B cell (primary cell): Measurements from ENCODE around the gene TPST2. TPM values are rescaled to one million over a fixed set of nuclear protein-coding genes. Genes with fewer than 3 reads are reported as not detected.

Experiments
- ATAC-seq: fragments of 200-7000 bp; cut with Tn5 transposase; one replicate; pipeline ENCODE4 v1.10.0; 2021; ENCODE audit warnings: low read depth, mild to moderate bottlenecking, moderate number of reproducible peaks, moderate library complexity
- CTCF ChIA-PET: fragments of 350-600 bp; sonication (Branson Sonifier 250); formaldehyde crosslinking; loops from one replicate; lab custom pipeline; 2021; ENCODE audit warnings: antibody characterized with exemption, inconsistent platforms; lab: Charles Lee
- POLR2A ChIA-PET: fragments of 350-600 bp; sonication (Branson Sonifier 250); formaldehyde crosslinking; loops from one replicate; lab custom pipeline; 2021; ENCODE audit warnings: antibody characterized with exemption; lab: Charles Lee
- DNase-seq: peaks from one replicate; pipeline ENCODE4 v3.0.0; 2013
- H2AFZ ChIP-seq: 2 replicates; pipeline ENCODE4 v1.6.1; 2012; ENCODE audit warnings: mild to moderate bottlenecking, low read depth, low read length; ENCODE audit not compliant: insufficient read depth, poor library complexity, severe bottlenecking
- H3K27ac ChIP-seq, 2 donors: 1 replicate in 1 of 2; 2 replicates in 1 of 2; pipeline ENCODE4 v1.5.1; 2012 to 2013; ENCODE audit warnings: low read length in 2 of 2, mild to moderate bottlenecking in 2 of 2, moderate library complexity in 1 of 2
- H3K27me3 ChIP-seq, 4 experiments: fragments of 200-600 bp in 1 of 4; sonication (generic) in 1 of 4; replicated peaks in 1 of 4; 1 replicate in 2 of 4; 2 replicates in 2 of 4; pipeline versions ENCODE4 v1.6.1 to v1.7.0; 2013 to 2016; ENCODE audit warnings: low read length in 3 of 4, mild to moderate bottlenecking in 2 of 4, mixed read lengths in 1 of 4, moderate library complexity in 1 of 4; ENCODE audit not compliant: insufficient read depth in 4 of 4, control insufficient read depth in 3 of 4; ENCODE audit errors: control extremely low read depth in 1 of 4
- H3K36me3 ChIP-seq, 2 experiments: replicated peaks in 1 of 2; 1 replicate in 1 of 2; 2 replicates in 1 of 2; pipeline versions ENCODE4 v1.6.1 to v1.7.1; 2013; ENCODE audit warnings: low read length in 1 of 2; ENCODE audit not compliant: insufficient read depth in 2 of 2, control insufficient read depth in 1 of 2; ENCODE audit errors: control extremely low read depth in 1 of 2, extremely low read depth in 1 of 2
- H3K4me1 ChIP-seq, 2 donors: fragments of 200-600 bp in 1 of 2; sonication (generic) in 1 of 2; 1 replicate in 1 of 2; 2 replicates in 1 of 2; pipeline versions ENCODE4 v1.5.1 to v1.6.1; 2013 to 2017; ENCODE audit warnings: low read length in 2 of 2; ENCODE audit not compliant: control insufficient read depth in 2 of 2, insufficient read depth in 2 of 2
- H3K4me2 ChIP-seq: replicated peaks from 2 replicates; pipeline ENCODE3; 2012; ENCODE audit warnings: mild to moderate bottlenecking, low read depth, low read length; ENCODE audit not compliant: poor library complexity, severe bottlenecking
- H3K4me3 ChIP-seq, 5 experiments: fragments of 200-600 bp in 1 of 5; sonication (generic) in 1 of 5; 1 replicate in 3 of 5; 2 replicates in 2 of 5; pipeline versions ENCODE4 v1.5.1 to v1.7.0; 2011 to 2016; ENCODE audit warnings: low read length in 4 of 5, mild to moderate bottlenecking in 4 of 5, low read depth in 2 of 5, control low read depth in 1 of 5, moderate library complexity in 1 of 5; ENCODE audit not compliant: insufficient read depth in 1 of 5; ENCODE audit errors: control extremely low read depth in 1 of 5, extremely low read depth in 1 of 5
- H3K79me2 ChIP-seq: fragments of 200-600 bp; sonication (generic); one replicate; pipeline ENCODE4 v1.6.0; 2016; ENCODE audit warnings: low read length; ENCODE audit not compliant: control insufficient read depth, insufficient read depth
- H3K9ac ChIP-seq: fragments of 200-600 bp; sonication (generic); 2 replicates; pipeline ENCODE4 v1.6.1; 2017; ENCODE audit warnings: mild to moderate bottlenecking, low read length, moderate library complexity
- H3K9me3 ChIP-seq, 3 donors: one replicate each; pipeline versions ENCODE4 v1.6.1 to v1.7.1; 2013; ENCODE audit warnings: low read length in 2 of 3; ENCODE audit not compliant: control insufficient read depth in 2 of 3, insufficient read depth in 1 of 3; ENCODE audit errors: control extremely low read depth in 1 of 3
- H4K20me1 ChIP-seq: 2 replicates; pipeline ENCODE4 v1.6.0; 2012; ENCODE audit warnings: mild to moderate bottlenecking, low read length; ENCODE audit not compliant: insufficient read depth, control insufficient read depth, poor library complexity, severe bottlenecking
- H3K27ac Mint-ChIP-seq: one replicate; pipeline ENCODE4 v1.8.0; 2021; ENCODE audit warnings: mixed read lengths
- H3K27me3 Mint-ChIP-seq: one replicate; pipeline ENCODE4 v1.8.0; 2021; ENCODE audit warnings: mixed read lengths
- H3K4me1 Mint-ChIP-seq: one replicate; pipeline ENCODE4 v1.8.0; 2021; ENCODE audit warnings: mixed read lengths
- H3K4me3 Mint-ChIP-seq: one replicate; pipeline ENCODE4 v1.8.0; 2021; ENCODE audit warnings: mixed read lengths
- H3K9me3 Mint-ChIP-seq: one replicate; pipeline ENCODE4 v1.8.0; 2022; ENCODE audit warnings: mixed read lengths; ENCODE audit not compliant: insufficient read depth
- EZH2 ChIP-seq: IDR thresholded peaks from 2 replicates; pipeline ENCODE4 v1.6.1; 2012; ENCODE audit warnings: borderline replicate concordance, low read depth, mild to moderate bottlenecking, moderate library complexity, low read length; ENCODE audit not compliant: insufficient read depth, poor library complexity, severe bottlenecking
- WGBS: methylation state at CpG from one replicate; pipeline ENCODE4 v1.1.5; 2013; ENCODE audit warnings: missing lambda C conversion rate; ENCODE audit not compliant: insufficient coverage; 5-methylcytosine and 5-hydroxymethylcytosine counted together
- intact Hi-C: fragments of 100-400 bp; cut with micrococcal nuclease; formaldehyde crosslinking; loops from one replicate; pipeline ENCODE4 v1.10.0; 2022
- polyA plus RNA-seq: library from polyadenylated mRNA; depleted of rRNA; stranded (reverse); fragments of >200 nt; gene quantifications from 2 replicates; pipeline ENCODE4 v1.2.3, GENCODE V29; 2012
- total RNA-seq, 2 donors: library from RNA; stranded (reverse); fragments of 120-200 nt in 1 of 2; gene quantifications; 1 replicate in 1 of 2; 2 replicates in 1 of 2; pipeline versions ENCODE4 v1.2.3 to v1.2.4, GENCODE V29; 2013 to 2022
- TF ChIP-seq, protein P1 (sequence below): fragments of 200-600 bp; IDR thresholded peaks from one replicate; pipeline ENCODE4 v1.8.0; 2022; ENCODE audit warnings: antibody characterized with exemption, mild to moderate bottlenecking

The TPST2 gene
- total and polyA plus RNA-seq, 2 donors (not counting 1 experiment from before 2014, with no cell fraction given), result 16.6 to 43.1 TPM

DNA sequence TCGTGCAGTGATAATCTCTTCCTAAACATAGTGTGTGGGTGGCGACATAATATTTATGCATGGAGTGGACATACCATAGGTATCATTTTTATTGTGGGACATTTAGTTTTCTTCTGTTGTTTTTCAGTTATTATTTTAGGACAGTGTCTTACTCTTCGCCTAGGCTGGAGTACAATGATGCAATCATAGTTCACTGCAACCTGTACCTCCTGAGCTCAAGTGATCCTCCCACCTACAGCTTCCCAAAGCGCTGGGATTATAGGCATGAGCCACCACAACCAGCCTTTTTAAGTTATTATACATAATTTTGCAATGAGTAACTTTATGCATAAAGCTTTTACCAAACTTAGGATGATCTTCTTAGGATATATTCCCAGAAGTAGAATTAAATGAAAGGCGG is 103.5 kb downstream of the TPST2 start:
- POLR2A ChIA-PET, result no interaction called here

DNA sequence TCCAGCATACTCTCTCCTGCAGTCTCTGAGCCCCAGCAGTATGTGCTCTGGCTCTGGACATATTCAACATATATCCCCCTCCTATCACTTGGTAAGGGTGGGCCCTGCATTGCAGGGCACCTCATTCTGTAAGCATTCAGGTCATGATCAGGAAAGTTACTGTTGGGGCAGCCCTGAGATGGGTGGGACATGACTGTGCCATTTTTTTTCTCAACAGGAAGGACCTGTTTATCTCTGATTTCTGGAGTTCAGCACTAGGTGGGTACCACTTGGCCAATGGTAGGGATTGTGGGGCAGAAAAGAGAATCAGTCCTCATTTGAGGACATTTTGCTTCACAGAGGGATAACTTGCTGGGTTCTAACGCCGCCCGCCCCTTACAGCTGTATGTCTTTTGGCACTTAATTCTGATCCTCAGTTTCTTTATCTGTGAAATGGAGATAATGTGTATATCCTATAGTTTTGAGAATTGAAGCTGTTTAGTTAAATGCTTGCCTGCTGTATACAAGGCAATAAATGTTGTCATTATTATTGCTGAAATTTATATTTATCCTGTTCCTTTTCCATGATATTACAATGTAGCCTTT is 104.0 kb downstream of the TPST2 start:
- H3K9me3 Mint-ChIP-seq, result no peaks in the 10 kb centered on the region
- Histone ChIP-seq H3K9me3 (no peaks in the 10 kb centered on the region), H3K4me1 (peaks cover 27 to 36% of the 10 kb centered on the region in 2 donors), H3K4me2 (no peak overlapping the region), H4K20me1 (no peaks in the 10 kb centered on the region), H3K36me3 (peaks cover 6 to 31% of the 10 kb centered on the region in 2 experiments), H3K9ac (no peak overlapping the region), H3K27ac (peak overlapping the region in 1 of 2 donors; percentile 98), H2AFZ (no peak overlapping the region), H3K27me3 (no peaks in the 10 kb centered on the region), H3K79me2 (peaks cover 21% of the 10 kb centered on the region), H3K4me3 (no peak overlapping the region)
- peak overlapping the region; percentile 59 for H3K27ac Mint-ChIP-seq
- ATAC-seq, result no peak
- peak overlapping the region; percentile 5 for H3K4me3 Mint-ChIP-seq
- intact Hi-C loops, result no loop called here
- ChIA-PET CTCF (interaction anchor here (2.0 kb wide), 1 partner anchor 24 kb away, joined by 7 read pairs; no protein-coding TSS in a partner anchor), POLR2A (no interaction called here)
- DNase-seq, result no peak
- H3K4me1 Mint-ChIP-seq, result peaks cover 52% of the 10 kb centered on the region
- TF ChIP-seq EZH2, result no peak
- TF ChIP-seq, protein P1, sequence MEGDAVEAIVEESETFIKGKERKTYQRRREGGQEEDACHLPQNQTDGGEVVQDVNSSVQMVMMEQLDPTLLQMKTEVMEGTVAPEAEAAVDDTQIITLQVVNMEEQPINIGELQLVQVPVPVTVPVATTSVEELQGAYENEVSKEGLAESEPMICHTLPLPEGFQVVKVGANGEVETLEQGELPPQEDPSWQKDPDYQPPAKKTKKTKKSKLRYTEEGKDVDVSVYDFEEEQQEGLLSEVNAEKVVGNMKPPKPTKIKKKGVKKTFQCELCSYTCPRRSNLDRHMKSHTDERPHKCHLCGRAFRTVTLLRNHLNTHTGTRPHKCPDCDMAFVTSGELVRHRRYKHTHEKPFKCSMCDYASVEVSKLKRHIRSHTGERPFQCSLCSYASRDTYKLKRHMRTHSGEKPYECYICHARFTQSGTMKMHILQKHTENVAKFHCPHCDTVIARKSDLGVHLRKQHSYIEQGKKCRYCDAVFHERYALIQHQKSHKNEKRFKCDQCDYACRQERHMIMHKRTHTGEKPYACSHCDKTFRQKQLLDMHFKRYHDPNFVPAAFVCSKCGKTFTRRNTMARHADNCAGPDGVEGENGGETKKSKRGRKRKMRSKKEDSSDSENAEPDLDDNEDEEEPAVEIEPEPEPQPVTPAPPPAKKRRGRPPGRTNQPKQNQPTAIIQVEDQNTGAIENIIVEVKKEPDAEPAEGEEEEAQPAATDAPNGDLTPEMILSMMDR, result no peak
- no peaks in the 10 kb centered on the region for H3K27me3 Mint-ChIP-seq
- WGBS, result no CpG with 5 or more reads among the region's 3 CpGs

More for the DNA sequence above, 103.5 kb downstream of the TPST2 start:
- no peak for TF ChIP-seq EZH2
- TF ChIP-seq, protein P1, result no peak
- no peak overlapping the region for H3K4me2 ChIP-seq
- CTCF ChIA-PET, result no interaction called here
- no peak overlapping the region for H3K27ac ChIP-seq
- Mint-ChIP-seq H3K27me3 (no peaks in the 10 kb centered on the region), H3K9me3 (no peaks in the 10 kb centered on the region), H3K4me3 (no peak overlapping the region), H3K27ac (peak overlapping the region; percentile 32), H3K4me1 (peaks cover 47% of the 10 kb centered on the region)
- DNase-seq, result no peak
- H3K9ac ChIP-seq, result no peak overlapping the region
- no peak overlapping the region for H3K4me3 ChIP-seq
- no CpG with 5 or more reads among the region's 5 CpGs for WGBS
- no peaks in the 10 kb centered on the region for H3K9me3 ChIP-seq
- no peaks in the 10 kb centered on the region for H4K20me1 ChIP-seq
- no peak for ATAC-seq
- H3K79me2 ChIP-seq, result peaks cover 19% of the 10 kb centered on the region
- intact Hi-C loops, result no loop called here
- H3K36me3 ChIP-seq, result peaks cover 7 to 36% of the 10 kb centered on the region in 2 experiments
- H3K27me3 ChIP-seq, result no peaks in the 10 kb centered on the region
- no peak overlapping the region for H2AFZ ChIP-seq
- H3K4me1 ChIP-seq, result peaks cover 23 to 31% of the 10 kb centered on the region in 2 donors
